Kidney (tissue), 14 donors: ENCODE data around the gene PLA2G2F. TPM values are rescaled to one million over a fixed set of nuclear protein-coding genes. Genes with fewer than 3 reads are reported as not detected.

Source experiments
- DNase-seq, 5 donors: peaks; one replicate each; pipeline ENCODE4 v3.0.0-alpha.2; 2013 to 2020
- FAIRE-seq: peaks from 2 replicates; lab custom pipeline; 2012; peaks lifted over from hg19 to GRCh38; lab: Jason Lieb, UNC
- H3K27ac ChIP-seq, 2 donors: one replicate each; pipeline ENCODE4 v1.7.0; 2013; ENCODE audit warnings: low read depth in 2 of 2, low read length in 2 of 2, inconsistent platforms in 1 of 2
- H3K27me3 ChIP-seq: one replicate; pipeline ENCODE4 v1.7.1; 2013; ENCODE audit warnings: low read length, inconsistent platforms; ENCODE audit not compliant: control insufficient read depth, insufficient read depth
- H3K36me3 ChIP-seq, 3 donors: one replicate each; pipeline versions ENCODE4 v1.7.0 to v1.7.1; 2013; ENCODE audit warnings: low read length in 3 of 3, control low read depth in 1 of 3, inconsistent platforms in 1 of 3; ENCODE audit not compliant: insufficient read depth in 3 of 3, control insufficient read depth in 2 of 3
- H3K4me1 ChIP-seq, 3 donors: one replicate each; pipeline versions ENCODE4 v1.7.0 to v1.7.1; 2013; ENCODE audit warnings: low read length in 3 of 3, inconsistent platforms in 1 of 3, low read depth in 1 of 3; ENCODE audit not compliant: control insufficient read depth in 2 of 3, insufficient read depth in 2 of 3
- H3K4me3 ChIP-seq, 3 donors: one replicate each; pipeline versions ENCODE4 v1.7.0 to v1.8.1; 2013; ENCODE audit warnings: low read length in 3 of 3, control low read depth in 1 of 3, inconsistent platforms in 1 of 3
- H3K9ac ChIP-seq, 3 donors: one replicate each; pipeline versions ENCODE4 v1.7.0 to v1.7.1; 2013; ENCODE audit warnings: low read length in 3 of 3, control low read depth in 1 of 3, inconsistent platforms in 1 of 3
- H3K9me3 ChIP-seq, 3 donors: one replicate each; pipeline versions ENCODE4 v1.7.0 to v1.7.1; 2013; ENCODE audit warnings: low read length in 3 of 3, control low read depth in 1 of 3, inconsistent platforms in 1 of 3; ENCODE audit not compliant: control insufficient read depth in 2 of 3, insufficient read depth in 1 of 3
- intact Hi-C: fragments of 100-400 bp; cut with DNase I; formaldehyde crosslinking; loops from one replicate; pipeline ENCODE4 v1.11.1; 2022
- polyA plus RNA-seq: library from polyadenylated mRNA; stranded (reverse); fragments of 350-450 nt; fragmentation: Illumina TruSeq; extraction: RNeasy Lipid Tissue Mini Kit (QIAGEN cat#74804); gene quantifications from one replicate; pipeline ENCODE4 v1.2.3, GENCODE V29; 2014; ENCODE audit warnings: low read depth, low replicate concordance; ENCODE audit not compliant: insufficient read depth
- total RNA-seq: library from RNA; stranded (reverse); fragmentation: NEBNext Ultra II Directional; extraction: Animal tissue kit (Norgen Biotek cat#: 25700); gene quantifications from one replicate; pipeline ENCODE4 v1.2.1, GENCODE V29; 2021
- TF ChIP-seq, protein P1 (sequence below): IDR thresholded peaks from 3 replicates; pipeline ENCODE4 v1.5.1; 2012; ENCODE audit warnings: mild to moderate bottlenecking, moderate library complexity, borderline replicate concordance; ENCODE audit not compliant: insufficient read depth; ENCODE audit errors: extremely low read depth
- donor health status: control.
- donor health status: control.
- donor health status: control.
- donor health status: control.
- donor health status: control.
- donor health status: DM: yes; HTN: yes; CAD: no.
- donor health status: Normal renal cell carcinoma (clear cell type).

The PLA2G2F gene
- total and polyA plus RNA-seq, 2 donors from 2014 or later: not detected

DNA sequence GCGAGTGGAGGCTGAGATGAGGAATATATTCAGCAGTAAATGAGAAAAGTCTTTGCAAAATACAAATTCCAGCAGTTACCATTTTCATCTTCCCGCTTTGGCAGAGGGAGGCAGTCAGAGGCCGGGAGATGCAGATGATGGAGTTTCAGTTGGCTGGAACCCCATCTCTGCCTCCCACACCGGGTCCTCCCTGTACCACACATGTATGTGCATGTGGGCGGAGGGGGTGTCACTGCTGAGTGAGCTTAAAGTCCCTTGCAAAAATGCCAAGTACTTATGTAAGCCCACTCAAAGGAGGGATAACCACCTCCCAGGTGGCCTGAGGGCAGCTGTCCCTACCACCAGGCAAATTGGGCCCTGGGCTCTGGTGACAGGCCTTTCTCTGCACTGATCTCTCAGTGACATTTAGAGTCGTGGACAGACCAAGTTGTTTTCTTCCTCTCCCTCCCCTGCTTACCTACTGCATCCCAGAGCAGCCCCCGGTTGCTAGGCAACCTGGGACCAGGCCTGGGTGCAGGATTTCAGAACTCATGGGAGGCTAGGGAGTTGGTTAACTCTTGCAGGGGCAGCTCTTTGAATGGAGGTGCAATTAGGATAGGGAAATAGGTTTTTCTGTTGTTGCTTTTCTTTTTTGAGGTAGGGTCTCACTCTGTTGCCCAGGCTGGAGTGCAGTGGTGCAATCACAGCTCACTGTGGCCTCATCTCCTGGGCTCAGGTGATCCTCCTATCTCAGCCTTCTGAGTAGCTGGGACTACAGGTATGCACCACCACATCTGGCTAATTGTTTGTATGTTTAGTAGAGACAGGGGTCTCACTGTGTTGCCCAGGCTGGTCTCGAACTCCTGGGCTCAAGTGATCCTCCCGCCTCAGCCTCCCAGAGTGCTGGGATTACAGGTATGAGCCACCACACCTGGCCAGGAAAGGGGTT is 29.7 kb downstream of the PLA2G2F start:
- Histone ChIP-seq H3K27me3 (no peaks in the 10 kb centered on the region), H3K27ac (no peak overlapping the region), H3K4me3 (no peak overlapping the region), H3K9me3 (no peaks in the 10 kb centered on the region), H3K9ac (no peak overlapping the region), H3K36me3 (no peaks in the 10 kb centered on the region), H3K4me1 (peaks cover 0 to 5% (median 0%) of the 10 kb centered on the region in 3 donors)
- TF ChIP-seq, protein P1, sequence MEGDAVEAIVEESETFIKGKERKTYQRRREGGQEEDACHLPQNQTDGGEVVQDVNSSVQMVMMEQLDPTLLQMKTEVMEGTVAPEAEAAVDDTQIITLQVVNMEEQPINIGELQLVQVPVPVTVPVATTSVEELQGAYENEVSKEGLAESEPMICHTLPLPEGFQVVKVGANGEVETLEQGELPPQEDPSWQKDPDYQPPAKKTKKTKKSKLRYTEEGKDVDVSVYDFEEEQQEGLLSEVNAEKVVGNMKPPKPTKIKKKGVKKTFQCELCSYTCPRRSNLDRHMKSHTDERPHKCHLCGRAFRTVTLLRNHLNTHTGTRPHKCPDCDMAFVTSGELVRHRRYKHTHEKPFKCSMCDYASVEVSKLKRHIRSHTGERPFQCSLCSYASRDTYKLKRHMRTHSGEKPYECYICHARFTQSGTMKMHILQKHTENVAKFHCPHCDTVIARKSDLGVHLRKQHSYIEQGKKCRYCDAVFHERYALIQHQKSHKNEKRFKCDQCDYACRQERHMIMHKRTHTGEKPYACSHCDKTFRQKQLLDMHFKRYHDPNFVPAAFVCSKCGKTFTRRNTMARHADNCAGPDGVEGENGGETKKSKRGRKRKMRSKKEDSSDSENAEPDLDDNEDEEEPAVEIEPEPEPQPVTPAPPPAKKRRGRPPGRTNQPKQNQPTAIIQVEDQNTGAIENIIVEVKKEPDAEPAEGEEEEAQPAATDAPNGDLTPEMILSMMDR: no peak
- FAIRE-seq (no peak), DNase-seq (peak; percentile 37 to 85 (median 72))
- intact Hi-C loops: no loop called here

DNA sequence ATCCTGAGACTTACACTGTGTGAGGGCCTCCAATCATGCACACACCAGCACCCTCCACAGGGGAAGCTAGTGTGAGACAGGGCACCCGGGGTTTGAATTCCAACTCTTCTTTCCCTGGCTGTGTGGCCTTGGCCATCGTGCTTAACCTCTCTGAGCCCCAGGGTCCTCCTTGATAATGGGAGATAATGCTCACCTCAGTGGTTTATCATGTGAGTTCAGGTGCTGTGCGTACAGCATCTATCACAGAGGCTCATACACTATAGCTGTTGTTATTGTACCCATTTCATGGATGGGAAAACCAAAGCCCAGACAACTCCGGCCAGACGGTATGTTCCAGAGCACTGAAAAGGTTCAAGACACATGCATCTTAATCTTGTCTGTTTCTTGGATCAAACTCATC is 30.8 kb downstream of the PLA2G2F start:
- intact Hi-C loops: no loop called here
- Histone ChIP-seq H3K4me3 (no peak overlapping the region), H3K4me1 (peaks cover 0 to 3% (median 0%) of the 10 kb centered on the region in 3 donors), H3K9ac (no peak overlapping the region), H3K36me3 (no peaks in the 10 kb centered on the region), H3K9me3 (no peaks in the 10 kb centered on the region), H3K27ac (no peak overlapping the region), H3K27me3 (no peaks in the 10 kb centered on the region)
- TF ChIP-seq, protein P1: no peak
- DNase-seq (peak in 1 of 5 donors; percentile 29), FAIRE-seq (no peak)

DNA sequence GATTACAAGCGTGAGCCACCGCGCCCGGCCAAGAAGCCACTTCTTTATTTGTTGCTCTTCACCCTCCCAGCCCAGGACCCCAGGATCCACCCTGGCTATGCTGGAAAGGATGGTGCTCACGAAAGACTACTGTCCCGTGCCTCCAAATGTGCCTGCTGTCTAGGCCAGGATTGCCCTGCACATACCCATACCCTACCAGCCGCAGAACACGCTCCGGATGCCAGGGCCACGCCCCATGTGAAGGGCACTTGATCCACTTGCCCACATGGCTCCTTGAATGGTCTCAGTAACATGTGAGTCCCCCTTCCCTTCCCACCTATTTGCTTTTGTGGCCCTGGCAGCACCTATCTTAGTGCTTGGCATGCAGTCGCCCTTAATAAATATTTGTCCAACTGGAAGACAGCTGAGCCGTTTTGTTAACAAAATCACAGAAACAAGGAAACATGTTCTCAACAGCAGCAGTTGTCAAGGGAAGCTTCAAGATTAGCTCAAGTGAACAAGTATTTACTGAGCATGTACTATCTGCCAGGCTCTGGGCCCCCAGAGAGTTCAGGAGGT is 33.0 kb downstream of the PLA2G2F start:
- DNase-seq (peak in 1 of 5 donors; percentile 36), FAIRE-seq (no peak)
- Histone ChIP-seq H3K27me3 (no peaks in the 10 kb centered on the region), H3K9ac (no peak overlapping the region), H3K4me1 (no peaks in the 10 kb centered on the region), H3K4me3 (no peak overlapping the region), H3K27ac (no peak overlapping the region), H3K9me3 (no peaks in the 10 kb centered on the region), H3K36me3 (no peaks in the 10 kb centered on the region)
- TF ChIP-seq, protein P1: no peak
- intact Hi-C loops: no loop called here
